ENCODE measurements around the gene NCEH1. TPM values are rescaled to one million over a fixed set of nuclear protein-coding genes. Genes with fewer than 3 reads are reported as not detected.
"Not testable (repeated sequence)": the region's sequence is repeated elsewhere in the genome, so short reads cannot be mapped to it uniquely, and the experiment has no call there.

The NCEH1 gene
- total RNA-seq, 1 experiment from 2014 or later: 2.7 TPM

GRCh38 chr3:172675441-172676193 is 35.2 kb downstream of the NCEH1 start:
- H3K4me3 ChIP-seq (ENCODE audit: insufficient read depth, low read depth, low read length): no peak overlapping the region
- DNase-seq: peak; percentile 46
- no peaks in the 10 kb centered on the region for H3K36me3 ChIP-seq (replicated peaks; ENCODE audit: control insufficient read depth, insufficient read depth, low read length)
- H3K27me3 ChIP-seq (ENCODE audit: control insufficient read depth, insufficient read depth, low read length): no peaks in the 10 kb centered on the region

DNA sequence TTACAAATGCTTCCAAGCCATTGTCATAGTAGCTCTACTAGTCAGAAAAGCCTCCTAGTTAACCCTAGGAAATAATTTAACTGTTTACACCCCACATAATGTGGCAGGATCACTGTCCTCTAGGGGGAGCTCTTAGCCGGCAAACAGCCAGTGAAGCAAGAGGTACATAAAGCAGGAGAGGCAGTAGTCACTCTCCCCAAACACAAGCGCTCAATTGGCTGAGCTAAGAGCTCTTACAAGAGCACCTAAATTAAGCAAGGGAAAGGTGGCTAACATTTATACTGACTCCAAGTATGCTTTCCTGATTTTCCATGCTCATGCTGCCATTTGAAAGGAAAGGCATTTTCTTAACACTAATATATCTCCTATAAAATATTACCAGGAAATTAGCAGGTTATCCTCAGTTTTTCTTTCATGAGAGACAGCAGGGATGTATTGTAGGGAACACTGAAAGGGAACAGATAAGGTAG is 37.6 kb downstream of the NCEH1 start:
- DNase-seq: peak; percentile 46
- Histone ChIP-seq H3K4me3 (ENCODE audit: insufficient read depth, low read depth, low read length) (no peak overlapping the region), H3K27me3 (ENCODE audit: control insufficient read depth, insufficient read depth, low read length) (no peaks in the 10 kb centered on the region), H3K36me3 (replicated peaks; ENCODE audit: control insufficient read depth, insufficient read depth, low read length) (no peaks in the 10 kb centered on the region)

GRCh38 chr3:172669021-172669420 is 41.8 kb downstream of the NCEH1 start:
- DNase-seq: no peak
- Histone ChIP-seq H3K36me3 (replicated peaks; ENCODE audit: control insufficient read depth, insufficient read depth, low read length) (no peaks in the 10 kb centered on the region), H3K27me3 (ENCODE audit: control insufficient read depth, insufficient read depth, low read length) (no peaks in the 10 kb centered on the region), H3K4me3 (ENCODE audit: insufficient read depth, low read depth, low read length) (no peak overlapping the region)

- Histone ChIP-seq H3K36me3 (replicated peaks; ENCODE audit: control insufficient read depth, insufficient read depth, low read length) (no peaks in the 10 kb centered on the region), H3K4me3 (ENCODE audit: insufficient read depth, low read depth, low read length) (no peak overlapping the region), H3K27me3 (ENCODE audit: control insufficient read depth, insufficient read depth, low read length) (no peaks in the 10 kb centered on the region)
- DNase-seq: peak; percentile 56
Observed at GRCh38 chr3:172666873-172667694, 43.8 kb downstream of the NCEH1 start.

DNA sequence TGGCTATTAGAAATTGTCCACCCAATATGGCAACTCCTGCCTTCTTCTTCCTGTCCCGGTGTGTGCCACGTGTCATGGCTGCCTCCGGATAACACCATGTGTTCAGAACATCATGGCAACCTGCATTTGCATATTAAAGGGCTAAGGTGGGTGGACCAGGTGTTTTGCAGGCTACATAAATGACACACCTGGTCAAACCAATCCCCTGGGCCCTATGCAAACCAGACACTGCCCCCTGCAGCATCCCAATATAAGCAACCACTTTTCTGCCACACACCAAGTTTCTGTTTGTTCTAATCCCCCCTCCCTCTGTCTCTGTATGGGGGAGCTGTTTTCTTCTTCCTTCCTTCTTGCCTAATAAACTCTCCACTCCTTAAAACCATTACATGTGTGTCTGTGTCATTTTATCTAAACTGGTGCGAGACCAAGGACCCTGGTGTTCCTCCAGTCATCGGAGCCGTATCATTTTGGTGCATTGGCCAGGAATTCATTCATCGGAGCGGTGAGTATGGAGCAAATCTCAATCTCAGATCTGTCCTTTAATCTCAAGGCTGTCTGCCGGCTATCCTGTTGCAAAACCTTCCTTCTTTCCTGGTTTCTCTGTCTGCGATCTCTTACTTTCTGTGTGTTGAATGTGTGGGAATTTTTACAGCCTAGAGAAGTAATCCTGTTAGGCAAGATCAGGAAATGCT is 44.5 kb downstream of the NCEH1 start:
- Histone ChIP-seq H3K36me3 (replicated peaks; ENCODE audit: control insufficient read depth, insufficient read depth, low read length) (no peaks in the 10 kb centered on the region), H3K27me3 (ENCODE audit: control insufficient read depth, insufficient read depth, low read length) (no peaks in the 10 kb centered on the region), H3K4me3 (ENCODE audit: insufficient read depth, low read depth, low read length) (no peak overlapping the region)
- no peak for DNase-seq

- not testable (repeated sequence) for H3K4me3 ChIP-seq (ENCODE audit: insufficient read depth, low read depth, low read length); H3K27me3 ChIP-seq (ENCODE audit: control insufficient read depth, insufficient read depth, low read length); DNase-seq; H3K36me3 ChIP-seq (replicated peaks; ENCODE audit: control insufficient read depth, insufficient read depth, low read length)
Observed at GRCh38 chr3:172665510-172665909, 45.4 kb downstream of the NCEH1 start.

DNA sequence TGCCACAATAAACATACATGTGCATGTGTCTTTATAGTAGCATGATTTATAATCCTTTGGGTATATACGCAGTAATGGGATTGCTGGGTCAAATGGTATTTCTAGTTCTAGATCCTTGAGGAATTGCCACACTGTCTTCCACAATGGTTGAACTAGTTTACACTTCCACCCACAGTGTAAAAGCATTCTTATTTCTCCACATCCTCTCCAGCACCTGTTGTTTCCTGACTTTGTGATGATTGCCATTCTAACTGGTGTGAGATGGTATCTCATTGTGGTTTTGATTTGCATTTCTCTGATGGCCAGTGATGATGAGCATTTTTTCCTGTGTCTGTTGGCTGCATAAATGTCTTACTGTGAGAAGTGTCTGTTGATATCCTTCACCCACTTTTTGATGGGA is 50.4 kb downstream of the NCEH1 start:
- not testable (repeated sequence) for H3K4me3 ChIP-seq (ENCODE audit: insufficient read depth, low read depth, low read length); DNase-seq; H3K27me3 ChIP-seq (ENCODE audit: control insufficient read depth, insufficient read depth, low read length); H3K36me3 ChIP-seq (replicated peaks; ENCODE audit: control insufficient read depth, insufficient read depth, low read length)

DNA sequence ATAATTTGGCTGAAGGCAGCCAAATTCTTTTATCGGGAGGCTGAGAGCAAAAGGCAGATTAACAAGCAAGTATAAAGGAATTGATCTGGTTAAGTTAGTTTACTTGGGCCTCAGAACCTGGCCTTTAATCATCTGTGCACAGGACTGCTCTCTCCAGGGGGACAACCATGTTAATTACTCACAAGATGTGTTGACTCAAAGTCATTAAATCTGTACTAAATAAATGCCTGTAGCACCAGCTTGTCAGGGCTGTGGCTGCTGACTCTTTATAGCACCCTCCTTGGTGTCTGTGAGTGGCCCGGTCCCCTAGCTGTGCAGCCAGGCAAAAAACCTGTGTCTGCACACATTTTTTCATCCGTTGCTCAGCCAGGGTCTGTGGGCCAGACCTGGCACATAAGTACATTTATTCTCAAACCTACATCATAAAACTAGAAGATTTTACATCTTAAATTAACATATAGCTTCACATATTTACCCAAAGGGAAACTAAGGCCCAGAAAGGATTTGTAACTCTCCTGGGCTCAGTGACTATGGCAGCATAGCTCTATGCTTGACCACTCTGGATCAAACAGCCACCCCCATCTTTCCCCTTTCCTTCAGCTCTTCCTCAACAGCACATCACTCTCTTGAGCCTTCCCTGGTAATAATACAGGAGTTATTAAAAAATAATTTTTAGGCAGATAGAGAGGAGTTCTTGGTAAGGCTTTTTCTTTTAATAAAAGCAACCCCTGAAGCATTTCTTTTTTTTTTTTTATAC is 51.4 kb downstream of the NCEH1 start:
- DNase-seq: no peak
- Histone ChIP-seq H3K4me3 (ENCODE audit: insufficient read depth, low read depth, low read length) (no peak overlapping the region), H3K27me3 (ENCODE audit: control insufficient read depth, insufficient read depth, low read length) (no peaks in the 10 kb centered on the region), H3K36me3 (replicated peaks; ENCODE audit: control insufficient read depth, insufficient read depth, low read length) (no peaks in the 10 kb centered on the region)

GRCh38 chr3:172658344-172659245 is 52.3 kb downstream of the NCEH1 start:
- DNase-seq: no peak
- H3K36me3 ChIP-seq (replicated peaks; ENCODE audit: control insufficient read depth, insufficient read depth, low read length): no peaks in the 10 kb centered on the region
- H3K4me3 ChIP-seq (ENCODE audit: insufficient read depth, low read depth, low read length): no peak overlapping the region
- no peaks in the 10 kb centered on the region for H3K27me3 ChIP-seq (ENCODE audit: control insufficient read depth, insufficient read depth, low read length)

GRCh38 chr3:172656602-172657001 is 54.3 kb downstream of the NCEH1 start:
- Histone ChIP-seq H3K36me3 (replicated peaks; ENCODE audit: control insufficient read depth, insufficient read depth, low read length) (no peaks in the 10 kb centered on the region), H3K4me3 (ENCODE audit: insufficient read depth, low read depth, low read length) (no peak overlapping the region), H3K27me3 (ENCODE audit: control insufficient read depth, insufficient read depth, low read length) (no peaks in the 10 kb centered on the region)
- no peak for DNase-seq

- no peak for DNase-seq
- Histone ChIP-seq H3K4me3 (ENCODE audit: insufficient read depth, low read depth, low read length) (no peak overlapping the region), H3K27me3 (ENCODE audit: control insufficient read depth, insufficient read depth, low read length) (no peaks in the 10 kb centered on the region), H3K36me3 (replicated peaks; ENCODE audit: control insufficient read depth, insufficient read depth, low read length) (no peaks in the 10 kb centered on the region)
Observed at GRCh38 chr3:172655388-172655787, 55.5 kb downstream of the NCEH1 start.

GRCh38 chr3:172654470-172654869 is 56.4 kb downstream of the NCEH1 start:
- Histone ChIP-seq H3K36me3 (replicated peaks; ENCODE audit: control insufficient read depth, insufficient read depth, low read length) (no peaks in the 10 kb centered on the region), H3K4me3 (ENCODE audit: insufficient read depth, low read depth, low read length) (no peak overlapping the region), H3K27me3 (ENCODE audit: control insufficient read depth, insufficient read depth, low read length) (no peaks in the 10 kb centered on the region)
- DNase-seq: no peak

DNA sequence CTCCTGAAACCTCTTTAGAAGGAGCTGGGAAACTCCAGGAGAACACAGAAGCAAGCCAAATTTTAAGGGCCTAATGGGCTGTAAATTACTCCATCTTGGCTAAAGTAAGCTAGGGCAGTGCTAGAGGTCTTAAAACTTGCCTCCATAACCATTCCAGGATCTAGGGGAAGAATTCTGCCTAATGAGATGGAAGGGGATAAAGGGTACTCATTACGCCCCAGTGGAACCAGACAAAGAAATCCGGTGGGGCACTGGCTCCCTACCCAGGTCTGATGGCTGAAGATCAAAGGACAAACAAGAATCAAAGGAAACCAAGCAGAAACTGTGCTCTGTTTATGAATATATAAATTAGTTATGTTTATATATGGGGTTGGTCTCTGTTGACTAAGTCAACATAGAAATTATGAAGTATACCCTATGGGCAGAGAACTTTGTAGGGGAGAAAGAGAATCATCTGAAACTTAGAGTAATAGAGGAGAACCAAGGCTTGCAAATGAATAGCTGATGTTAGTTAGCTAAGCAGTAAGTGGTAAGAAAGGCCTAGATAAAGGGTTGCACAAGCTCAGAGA is 57.8 kb downstream of the NCEH1 start:
- DNase-seq: no peak
- H3K4me3 ChIP-seq (ENCODE audit: insufficient read depth, low read depth, low read length): no peak overlapping the region
- H3K36me3 ChIP-seq (replicated peaks; ENCODE audit: control insufficient read depth, insufficient read depth, low read length): no peaks in the 10 kb centered on the region
- H3K27me3 ChIP-seq (ENCODE audit: control insufficient read depth, insufficient read depth, low read length): no peaks in the 10 kb centered on the region
